ENCODE data around the gene EXOC8. TPM values are rescaled to one million over a fixed set of nuclear protein-coding genes. Genes with fewer than 3 reads are reported as not detected.

Gene EXOC8
- total RNA-seq, 1 donor from 2014 or later: 19.3 TPM

- H3K36me3 ChIP-seq: no peaks in the 10 kb centered on the region
- H3K4me3 ChIP-seq: peak overlapping the region; percentile 98
- DNase-seq: no peak
- no peak overlapping the region for H3K27ac ChIP-seq
- no peak for TF ChIP-seq CTCF (IDR thresholded peaks at IDR 0.05)
- peaks cover 51% of the 10 kb centered on the region for H3K4me1 ChIP-seq
- intact Hi-C loops (cut with DNase I): no loop called here
- H3K9me3 ChIP-seq: no peaks in the 10 kb centered on the region
- no peaks in the 10 kb centered on the region for H3K27me3 ChIP-seq
- no peak for ATAC-seq
Observed at GRCh38 chr1:231335663-231336602, 1.7 kb downstream of the EXOC8 start.

DNA sequence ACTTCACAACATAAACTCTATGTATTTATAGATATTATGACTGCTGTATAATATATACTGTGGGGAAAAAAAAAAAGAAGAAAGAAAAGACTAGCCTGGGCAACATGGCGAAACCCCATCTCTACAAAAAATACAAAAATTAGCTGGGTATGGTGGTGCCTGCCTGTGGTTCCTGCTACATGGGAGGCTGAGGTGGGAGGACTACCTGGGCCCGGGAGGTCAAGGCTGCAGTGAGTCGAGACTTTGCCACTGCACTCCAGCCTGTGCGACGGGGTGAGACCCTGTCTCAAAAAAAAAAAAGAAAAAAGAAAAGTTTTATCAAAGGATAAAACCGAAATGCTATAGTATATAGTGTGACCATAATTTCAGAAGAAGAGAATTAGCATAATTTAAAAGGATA, 2.7 kb downstream of the EXOC8 start:
- TF ChIP-seq CTCF (IDR thresholded peaks at IDR 0.05): no peak
- Histone ChIP-seq H3K9me3 (no peaks in the 10 kb centered on the region), H3K36me3 (no peaks in the 10 kb centered on the region), H3K27me3 (no peaks in the 10 kb centered on the region), H3K4me1 (peaks cover 51% of the 10 kb centered on the region), H3K27ac (no peak overlapping the region), H3K4me3 (peak overlapping the region; percentile 98)
- ATAC-seq (no peak), DNase-seq (no peak)
- intact Hi-C loops (cut with DNase I): no loop called here

- intact Hi-C loops (cut with DNase I): no loop called here
- DNase-seq (no peak), ATAC-seq (no peak)
- H3K27ac ChIP-seq: no peak overlapping the region
- peak overlapping the region; percentile 98 for H3K4me3 ChIP-seq
- H3K4me1 ChIP-seq: peaks cover 45% of the 10 kb centered on the region
- no peaks in the 10 kb centered on the region for H3K27me3 ChIP-seq
- no peaks in the 10 kb centered on the region for H3K36me3 ChIP-seq
- no peaks in the 10 kb centered on the region for H3K9me3 ChIP-seq
- no peak for TF ChIP-seq CTCF (IDR thresholded peaks at IDR 0.05)
Observed at GRCh38 chr1:231334079-231334666, 3.5 kb downstream of the EXOC8 start.

- H3K36me3 ChIP-seq: no peaks in the 10 kb centered on the region
- H3K4me1 ChIP-seq: peaks cover 40% of the 10 kb centered on the region
- DNase-seq (no peak), ATAC-seq (no peak)
- no peaks in the 10 kb centered on the region for H3K27me3 ChIP-seq
- peak overlapping the region; percentile 98 for H3K4me3 ChIP-seq
- no peaks in the 10 kb centered on the region for H3K9me3 ChIP-seq
- intact Hi-C loops (cut with DNase I): no loop called here
- no peak for TF ChIP-seq CTCF (IDR thresholded peaks at IDR 0.05)
- H3K27ac ChIP-seq: no peak overlapping the region
Observed at GRCh38 chr1:231332761-231333160, 4.9 kb downstream of the EXOC8 start.

GRCh38 chr1:231329483-231329882, 8.2 kb downstream of the EXOC8 start:
- Histone ChIP-seq H3K27me3 (no peaks in the 10 kb centered on the region), H3K4me3 (no peak overlapping the region), H3K9me3 (no peaks in the 10 kb centered on the region), H3K27ac (no peak overlapping the region), H3K36me3 (no peaks in the 10 kb centered on the region), H3K4me1 (peaks cover 19% of the 10 kb centered on the region)
- DNase-seq: no peak
- intact Hi-C loops (cut with DNase I): no loop called here
- no peak for ATAC-seq
- TF ChIP-seq CTCF (IDR thresholded peaks at IDR 0.05): no peak

Data from upper lobe of right lung (tissue), 1 donor.